Head of caudate nucleus (tissue), 42 donors: ENCODE results near the gene ZDHHC5.
A peak's percentile ranks its signal among the peaks of the same experiment; 100 is the strongest.
"Not testable (repeated sequence)": the region's sequence is repeated elsewhere in the genome, so short reads cannot be mapped to it uniquely, and the experiment has no call there.

Source experiments
- DNase-seq, 42 donors: peaks; one replicate each; pipeline versions ENCODE4 v3.0.0 to v3.0.0-alpha.2; 2020 to 2021; ENCODE audit warnings: mixed read lengths in 7 of 42
- intact Hi-C: fragments of 100-400 bp; cut with DNase I; formaldehyde crosslinking; loops from one replicate; pipeline ENCODE4 v1.15.0; 2022

Gene ZDHHC5

GRCh38 chr11:57705432-57705831 lies 37.5 kb downstream of the ZDHHC5 start:
- intact Hi-C loops, DNase-seq: not testable (repeated sequence)

DNA sequence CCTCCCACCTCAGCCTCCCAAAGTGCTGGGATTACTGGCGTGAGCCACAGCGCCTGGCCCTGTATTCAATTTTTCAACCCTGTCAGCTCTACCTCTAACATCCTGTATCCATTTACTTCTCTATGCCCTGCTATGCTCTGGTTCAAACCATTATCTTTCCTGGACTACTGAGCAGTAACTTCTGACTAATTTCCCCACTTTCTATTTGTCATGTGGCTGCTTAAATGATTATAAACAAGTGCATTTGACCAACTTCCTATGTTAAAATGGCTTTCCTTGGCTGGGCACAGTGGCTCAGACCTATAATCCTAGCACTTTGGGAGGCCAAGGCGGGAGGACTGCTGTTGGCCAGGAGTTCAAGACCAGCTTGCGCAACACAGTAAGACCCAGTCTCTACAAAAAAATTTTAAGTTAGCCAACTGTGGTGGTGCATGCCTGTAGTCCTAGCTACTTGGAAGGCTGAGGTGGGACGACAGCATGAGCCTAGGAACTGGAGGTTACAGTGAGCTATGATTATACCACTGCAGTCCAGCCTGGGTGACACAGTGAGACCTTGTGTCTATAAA lies 42.0 kb downstream of the ZDHHC5 start:
- intact Hi-C loops = loop anchor here (5.0 to 10.0 kb wide), 3 partner anchors 43 to 145 kb away; partner anchors contain the start of genes UBE2L6 and ZDHHC5
- no peak for DNase-seq

DNA sequence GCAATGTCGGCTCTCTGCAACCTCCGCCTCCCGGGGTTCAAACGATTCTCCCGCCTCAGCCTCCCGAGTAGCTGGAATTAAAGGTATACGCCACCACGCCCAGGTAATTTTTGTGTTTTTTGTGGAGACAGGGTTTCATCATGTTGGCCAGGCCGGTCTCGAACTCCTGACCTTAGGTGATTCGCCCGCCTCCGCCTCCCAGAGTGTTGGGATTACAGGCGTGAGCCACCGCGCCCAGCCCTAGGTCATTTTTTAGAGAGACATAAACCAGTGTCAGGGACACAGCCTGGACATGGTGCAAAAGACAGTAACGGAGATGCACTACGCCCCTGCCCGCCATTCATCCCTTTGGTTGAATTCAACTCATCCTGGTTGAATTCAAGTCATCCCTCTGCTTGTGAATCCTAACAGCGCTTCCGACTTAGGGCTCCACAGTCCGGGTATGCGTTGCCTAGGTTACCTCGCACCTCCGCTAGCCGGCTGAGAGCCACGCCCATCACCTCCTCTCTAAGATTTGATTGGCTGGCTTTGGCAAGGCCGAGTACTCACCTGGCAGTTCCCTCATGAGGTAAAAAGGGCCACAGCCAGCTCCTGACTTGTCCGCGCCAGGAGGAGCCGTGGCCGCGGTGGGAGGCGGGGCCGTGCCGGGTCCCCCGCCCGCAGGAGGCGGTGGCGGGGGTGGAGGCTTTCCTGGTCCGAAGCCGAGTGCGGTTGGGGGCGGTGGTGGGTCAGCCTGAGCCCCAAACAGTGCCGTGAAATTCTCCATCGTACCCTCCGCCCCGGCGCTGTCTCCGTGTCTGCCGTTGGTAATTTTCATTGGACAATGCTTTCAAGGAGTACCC lies 43.7 kb downstream of the ZDHHC5 start, which contains the start of gene MED19:
Gene MED19 (minus strand): TSS at position 802 of the 842 bp plus-strand sequence. CDS start 36 bp downstream, at position 766.
- peak in 41 of 42 donors; percentile 58 to 95 (median 82) for DNase-seq
- intact Hi-C loops = loop anchor here (5.0 to 10.0 kb wide), 3 partner anchors 44 to 147 kb away; partner anchors contain the start of genes UBE2L6 and ZDHHC5

DNA sequence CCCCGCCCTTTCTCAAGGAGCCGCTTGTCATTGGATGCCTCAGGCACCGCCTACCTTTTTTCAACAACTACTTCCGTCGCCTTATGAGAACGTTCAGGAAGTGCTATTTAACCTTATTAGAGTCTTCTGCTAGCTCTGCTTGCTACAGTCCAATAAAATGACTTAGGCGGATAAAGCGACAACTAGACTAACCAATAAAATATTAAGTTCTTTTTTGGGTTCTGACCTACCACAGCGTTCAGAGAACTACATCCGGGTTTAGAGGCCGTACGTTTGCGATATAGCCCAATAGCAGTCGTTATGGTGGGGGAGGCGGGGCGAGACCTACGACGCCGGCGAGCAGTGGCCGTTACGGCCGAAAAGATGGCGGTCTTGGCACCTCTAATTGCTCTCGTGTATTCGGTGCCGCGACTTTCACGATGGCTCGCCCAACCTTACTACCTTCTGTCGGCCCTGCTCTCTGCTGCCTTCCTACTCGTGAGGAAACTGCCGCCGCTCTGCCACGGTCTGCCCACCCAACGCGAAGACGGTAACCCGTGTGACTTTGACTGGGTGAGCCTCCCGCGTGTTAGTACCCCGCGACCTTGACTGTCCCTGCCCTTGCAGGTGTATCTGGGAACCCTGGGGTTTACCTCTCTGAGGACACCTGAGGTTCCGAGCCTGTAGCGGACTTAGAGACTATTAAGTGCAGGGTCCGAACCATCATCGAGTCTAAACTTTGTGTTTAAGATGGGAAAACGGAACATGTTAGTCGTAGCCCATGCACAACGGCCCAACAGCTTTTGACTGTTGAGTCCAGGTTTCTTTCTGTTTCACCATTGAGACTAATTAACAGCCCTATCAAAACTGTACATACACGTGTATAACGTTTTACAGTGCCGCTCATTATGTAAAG lies 44.6 kb downstream of the ZDHHC5 start, which contains the start of gene TMX2:
Gene TMX2 (plus strand): TSS at position 338 of the 895 bp plus-strand sequence. CDS start 26 bp downstream, at position 364.
- DNase-seq = peak; percentile 88 to 98 (median 95)
- intact Hi-C loops = loop anchor here (5.0 to 10.0 kb wide), 3 partner anchors 45 to 148 kb away; partner anchors contain the start of genes UBE2L6 and ZDHHC5

GRCh38 chr11:57713835-57714234 lies 45.9 kb downstream of the ZDHHC5 start:
- intact Hi-C loops = loop anchor here (5.0 to 10.0 kb wide), 3 partner anchors 47 to 149 kb away; partner anchors contain the start of genes UBE2L6 and ZDHHC5

GRCh38 chr11:57716726-57717125 lies 48.8 kb downstream of the ZDHHC5 start:
- not testable (repeated sequence) for DNase-seq

More at GRCh38 chr11:57713835-57714234, 45.9 kb downstream of the ZDHHC5 start:
- DNase-seq = no peak

GRCh38 chr11:57727185-57727584 lies 59.3 kb downstream of the ZDHHC5 start:
- intact Hi-C loops = no loop called here
- no peak for DNase-seq

More at GRCh38 chr11:57716726-57717125, 48.8 kb downstream of the ZDHHC5 start:
- intact Hi-C loops = loop anchor here (10.0 kb wide), 1 partner anchor 152 kb away; the partner anchor contains the start of gene UBE2L6

GRCh38 chr11:57728829-57729228 lies 60.9 kb downstream of the ZDHHC5 start:
- intact Hi-C loops = no loop called here
- DNase-seq = no peak

GRCh38 chr11:57729479-57729878 lies 61.6 kb downstream of the ZDHHC5 start:
- no peak for DNase-seq
- intact Hi-C loops = no loop called here

DNA sequence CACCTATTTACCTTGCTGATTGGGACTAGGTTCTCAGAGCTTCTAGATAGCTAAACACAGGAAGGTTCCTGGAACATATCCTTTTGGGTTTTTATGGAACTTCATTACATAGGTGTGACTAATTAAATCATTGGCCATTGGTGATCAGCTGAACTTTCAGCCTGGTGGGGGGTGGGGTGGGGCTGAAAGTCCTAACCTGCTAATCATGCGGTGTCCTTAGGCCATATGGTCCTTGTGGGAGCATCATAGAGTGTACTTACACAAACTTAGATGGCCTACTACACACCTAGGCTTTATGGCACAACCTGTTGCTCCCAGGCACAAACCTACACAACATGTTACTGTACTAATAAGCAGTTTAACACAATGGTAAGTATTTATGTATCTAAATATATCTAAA lies 64.7 kb downstream of the ZDHHC5 start:
- intact Hi-C loops = no loop called here
- DNase-seq = no peak

- no peak for DNase-seq
- intact Hi-C loops = no loop called here
Measured at GRCh38 chr11:57735619-57736298, 67.8 kb downstream of the ZDHHC5 start.

- DNase-seq = peak; percentile 91 to 99 (median 97)
- intact Hi-C loops = loop anchor here (5.0 kb wide), 1 partner anchor 61 kb away; no protein-coding TSS in a partner anchor
Measured at GRCh38 chr11:57741132-57742086, 73.5 kb downstream of the ZDHHC5 start, which contains the start of gene SELENOH. SELENOH (plus strand) TSS chr11:57741491; CDS start chr11:57741596, 105 bp downstream.

- intact Hi-C loops = loop anchor here (5.0 kb wide), 1 partner anchor 60 kb away; no protein-coding TSS in a partner anchor
- DNase-seq = no peak
Measured at GRCh38 chr11:57742087-57742452, 74.2 kb downstream of the ZDHHC5 start.

DNA sequence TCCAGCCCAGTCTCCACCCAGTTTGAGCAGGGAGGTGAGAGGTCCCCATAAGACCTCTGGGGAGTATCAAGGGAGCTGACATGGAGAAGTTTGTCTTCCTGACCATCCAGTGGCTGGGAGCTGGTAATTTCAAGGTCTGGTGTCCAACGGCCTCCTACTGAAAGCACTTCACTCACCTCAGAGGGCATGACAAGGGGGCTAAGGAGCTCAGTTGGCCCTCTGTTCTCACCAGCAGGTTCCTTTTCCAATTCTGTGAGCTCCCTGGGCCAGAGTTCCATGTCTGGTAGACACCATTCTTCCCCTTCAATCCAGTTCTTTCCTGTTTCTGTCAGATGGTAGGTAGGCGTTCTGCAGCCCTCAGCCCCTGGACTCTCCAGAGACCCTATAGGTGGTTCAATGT lies 76.4 kb downstream of the ZDHHC5 start:
- intact Hi-C loops = loop anchor here (5.0 kb wide), 1 partner anchor 58 kb away; no protein-coding TSS in a partner anchor
- no peak for DNase-seq

- intact Hi-C loops = no loop called here
- DNase-seq = no peak
Measured at GRCh38 chr11:57745206-57745605, 77.3 kb downstream of the ZDHHC5 start.

GRCh38 chr11:57746920-57747319 lies 79.0 kb downstream of the ZDHHC5 start:
- DNase-seq = no peak
- intact Hi-C loops = no loop called here
